Ascending aorta (tissue), 2 donors: ENCODE data around the gene ANKH. TPM values are rescaled to one million over a fixed set of nuclear protein-coding genes. Genes with fewer than 3 reads are reported as not detected.

ENCODE experiments used
- DNase-seq, 2 donors: peaks; one replicate each; pipeline ENCODE4 v3.0.0-alpha.2; 2019; ENCODE audit warnings: low spot score in 2 of 2
- H3K27ac ChIP-seq, 2 donors: fragments of 200-600 bp; sonication (generic); one replicate each; pipeline ENCODE4 v1.5.1; 2016 to 2017; ENCODE audit warnings: mild to moderate bottlenecking in 1 of 2
- H3K27me3 ChIP-seq: fragments of 200-600 bp; sonication (generic); one replicate; pipeline ENCODE4 v1.5.1; 2017
- H3K36me3 ChIP-seq, 2 donors: fragments of 200-600 bp; sonication (generic); one replicate each; pipeline ENCODE4 v1.5.1; 2016
- H3K4me1 ChIP-seq, 2 donors: fragments of 200-600 bp; sonication (generic); one replicate each; pipeline ENCODE4 v1.5.1; 2016 to 2017; ENCODE audit warnings: mild to moderate bottlenecking in 1 of 2
- H3K4me3 ChIP-seq, 2 donors: fragments of 200-600 bp; sonication (generic); one replicate each; pipeline ENCODE4 v1.5.1; 2016 to 2017; ENCODE audit warnings: mild to moderate bottlenecking in 1 of 2
- H3K9me3 ChIP-seq, 2 donors: fragments of 200-600 bp; sonication (generic); one replicate each; pipeline ENCODE4 v1.5.1; 2016
- intact Hi-C: fragments of 100-400 bp; cut with DNase I; formaldehyde crosslinking; loops from one replicate; pipeline ENCODE4 v1.15.1; 2023
- total RNA-seq: library from RNA; depleted of rRNA; stranded (reverse); fragments of >200 nt; gene quantifications from one replicate; pipeline ENCODE4 v1.1.0, GENCODE V29; 2016
- TF ChIP-seq, protein P1 (sequence below), 3 experiments: fragments of 200-600 bp in 2 of 3; fragments of 450-650 bp in 1 of 3; sonication (generic) in 2 of 3; IDR thresholded peaks; one replicate each; pipeline ENCODE4 v1.5.1; 2016 to 2019; ENCODE audit warnings: antibody characterized with exemption in 3 of 3, mild to moderate bottlenecking in 1 of 3, moderate library complexity in 1 of 3

The ANKH gene
- total RNA-seq, 1 donor from 2014 or later, result 388 TPM

DNA sequence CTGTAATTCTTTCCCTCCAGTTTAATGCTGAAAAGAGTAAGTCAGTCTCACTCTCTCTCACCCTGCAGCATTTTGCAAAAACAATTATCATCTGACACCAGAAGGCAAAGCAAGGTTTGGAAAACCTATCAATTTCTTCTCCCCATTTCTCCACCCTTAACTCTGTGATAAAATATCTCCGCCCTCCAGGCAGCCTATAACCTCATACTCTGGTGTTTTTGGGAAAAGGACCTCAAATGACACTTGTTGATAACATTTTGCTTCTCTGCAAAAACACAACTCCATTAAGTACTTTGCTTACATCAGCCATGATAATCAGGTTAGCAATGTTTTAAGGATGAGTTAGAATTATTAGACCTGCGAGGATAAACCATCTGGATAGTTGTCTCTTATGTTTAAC, 2.3 kb downstream of the ANKH start:
- peak overlapping the region; percentile 41 to 100 for H3K27ac ChIP-seq
- TF ChIP-seq, protein P1, sequence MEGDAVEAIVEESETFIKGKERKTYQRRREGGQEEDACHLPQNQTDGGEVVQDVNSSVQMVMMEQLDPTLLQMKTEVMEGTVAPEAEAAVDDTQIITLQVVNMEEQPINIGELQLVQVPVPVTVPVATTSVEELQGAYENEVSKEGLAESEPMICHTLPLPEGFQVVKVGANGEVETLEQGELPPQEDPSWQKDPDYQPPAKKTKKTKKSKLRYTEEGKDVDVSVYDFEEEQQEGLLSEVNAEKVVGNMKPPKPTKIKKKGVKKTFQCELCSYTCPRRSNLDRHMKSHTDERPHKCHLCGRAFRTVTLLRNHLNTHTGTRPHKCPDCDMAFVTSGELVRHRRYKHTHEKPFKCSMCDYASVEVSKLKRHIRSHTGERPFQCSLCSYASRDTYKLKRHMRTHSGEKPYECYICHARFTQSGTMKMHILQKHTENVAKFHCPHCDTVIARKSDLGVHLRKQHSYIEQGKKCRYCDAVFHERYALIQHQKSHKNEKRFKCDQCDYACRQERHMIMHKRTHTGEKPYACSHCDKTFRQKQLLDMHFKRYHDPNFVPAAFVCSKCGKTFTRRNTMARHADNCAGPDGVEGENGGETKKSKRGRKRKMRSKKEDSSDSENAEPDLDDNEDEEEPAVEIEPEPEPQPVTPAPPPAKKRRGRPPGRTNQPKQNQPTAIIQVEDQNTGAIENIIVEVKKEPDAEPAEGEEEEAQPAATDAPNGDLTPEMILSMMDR (IDR thresholded peaks at IDR 0.05), result no peak

DNA sequence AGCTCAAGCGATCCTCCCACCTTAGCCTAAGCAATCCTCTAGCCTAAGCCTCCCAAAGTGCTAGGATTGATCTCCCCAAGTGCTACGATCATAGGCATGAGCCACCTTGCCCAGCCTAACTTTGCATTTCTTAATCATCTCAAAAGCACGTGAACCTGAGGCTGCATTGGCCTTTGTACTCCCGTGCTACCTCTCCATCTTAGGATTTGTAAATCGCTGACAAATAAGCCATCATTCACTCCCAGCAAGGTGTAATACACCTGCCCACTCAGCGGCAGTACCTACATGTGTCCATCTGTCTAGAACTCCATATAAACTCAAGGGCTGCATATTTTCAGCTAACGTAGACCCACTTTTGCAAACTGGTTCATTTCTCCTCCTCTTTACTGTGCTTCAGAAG, 2.8 kb downstream of the ANKH start:
- Histone ChIP-seq H3K27me3 (no peaks in the 10 kb centered on the region), H3K27ac (no peak overlapping the region), H3K36me3 (no peaks in the 10 kb centered on the region), H3K4me3 (peak overlapping the region in 1 of 2 donors; percentile 98), H3K4me1 (peaks cover 0 to 14% of the 10 kb centered on the region in 2 donors), H3K9me3 (no peaks in the 10 kb centered on the region)
- intact Hi-C loops, result no loop called here
- no peak for DNase-seq
- TF ChIP-seq, protein P1 (IDR thresholded peaks at IDR 0.05), result no peak

More for the DNA sequence above, 2.3 kb downstream of the ANKH start:
- peak overlapping the region in 1 of 2 donors; percentile 98 for H3K4me3 ChIP-seq
- peaks cover 0 to 10% of the 10 kb centered on the region in 2 donors for H3K4me1 ChIP-seq
- no peaks in the 10 kb centered on the region for H3K36me3 ChIP-seq
- H3K9me3 ChIP-seq, result no peaks in the 10 kb centered on the region
- no peak for DNase-seq
- H3K27me3 ChIP-seq, result no peaks in the 10 kb centered on the region
- intact Hi-C loops, result no loop called here

DNA sequence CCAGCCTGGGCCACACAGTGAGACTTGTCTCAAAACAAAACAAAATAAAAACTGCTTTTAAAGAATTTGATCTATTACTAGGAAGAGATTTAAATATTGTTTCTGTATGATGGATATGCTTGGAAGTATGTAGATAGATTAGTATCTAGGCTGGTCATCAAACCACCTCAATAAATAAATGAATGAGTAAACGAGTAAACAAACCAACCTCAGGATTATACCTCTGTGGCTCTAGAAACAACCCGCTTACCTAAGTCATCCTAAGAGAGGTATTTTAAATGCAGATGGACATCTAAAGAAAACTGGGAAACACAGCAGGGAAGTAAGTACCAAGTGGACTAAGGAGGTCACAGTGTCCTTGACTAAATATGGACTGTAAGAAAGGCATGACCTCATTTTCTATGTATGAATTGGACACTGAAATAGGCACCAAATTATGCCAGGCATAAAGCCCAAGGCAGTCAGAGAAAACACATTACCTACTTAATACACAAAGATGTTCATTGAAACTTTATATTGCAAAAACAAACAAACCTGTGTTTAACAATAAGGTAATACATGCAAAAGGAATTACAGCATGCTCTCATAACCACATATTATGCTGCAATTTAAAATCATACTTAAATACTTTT, 7.3 kb downstream of the ANKH start:
- DNase-seq, result no peak
- Histone ChIP-seq H3K4me1 (peaks cover 6 to 33% of the 10 kb centered on the region in 2 donors), H3K36me3 (peaks cover 0 to 2% of the 10 kb centered on the region in 2 donors), H3K27me3 (no peaks in the 10 kb centered on the region), H3K9me3 (no peaks in the 10 kb centered on the region), H3K27ac (peak overlapping the region; percentile 72 to 74), H3K4me3 (peak overlapping the region in 1 of 2 donors; percentile 0)
- intact Hi-C loops, result no loop called here
- TF ChIP-seq, protein P1 (IDR thresholded peaks at IDR 0.05), result no peak

DNA sequence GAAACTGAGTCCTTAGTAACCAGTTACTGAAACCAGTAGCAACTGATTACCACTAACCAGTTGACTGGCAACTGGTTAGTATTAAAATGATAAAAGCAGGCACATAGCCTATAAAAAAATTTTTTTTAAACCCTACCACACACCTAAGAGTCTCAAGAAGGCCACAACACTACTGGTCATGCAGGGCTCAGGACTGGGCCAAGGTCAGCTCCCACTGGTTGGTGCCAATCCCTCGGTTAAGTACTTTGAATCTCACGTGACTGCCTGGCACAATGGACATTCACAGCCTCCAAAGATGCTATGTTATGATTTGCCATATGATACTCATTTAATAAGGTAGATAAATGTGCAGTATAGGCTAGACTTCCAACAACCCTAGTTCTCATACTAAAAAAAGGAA, 8.5 kb downstream of the ANKH start:
- no peaks in the 10 kb centered on the region for H3K27me3 ChIP-seq
- no peak overlapping the region for H3K4me3 ChIP-seq
- TF ChIP-seq, protein P1 (IDR thresholded peaks at IDR 0.05), result no peak
- H3K4me1 ChIP-seq, result peaks cover 6 to 33% of the 10 kb centered on the region in 2 donors
- H3K27ac ChIP-seq, result peak overlapping the region; percentile 18 to 58
- no peak for DNase-seq
- intact Hi-C loops, result no loop called here
- no peaks in the 10 kb centered on the region for H3K9me3 ChIP-seq
- H3K36me3 ChIP-seq, result peaks cover 0 to 4% of the 10 kb centered on the region in 2 donors

DNA sequence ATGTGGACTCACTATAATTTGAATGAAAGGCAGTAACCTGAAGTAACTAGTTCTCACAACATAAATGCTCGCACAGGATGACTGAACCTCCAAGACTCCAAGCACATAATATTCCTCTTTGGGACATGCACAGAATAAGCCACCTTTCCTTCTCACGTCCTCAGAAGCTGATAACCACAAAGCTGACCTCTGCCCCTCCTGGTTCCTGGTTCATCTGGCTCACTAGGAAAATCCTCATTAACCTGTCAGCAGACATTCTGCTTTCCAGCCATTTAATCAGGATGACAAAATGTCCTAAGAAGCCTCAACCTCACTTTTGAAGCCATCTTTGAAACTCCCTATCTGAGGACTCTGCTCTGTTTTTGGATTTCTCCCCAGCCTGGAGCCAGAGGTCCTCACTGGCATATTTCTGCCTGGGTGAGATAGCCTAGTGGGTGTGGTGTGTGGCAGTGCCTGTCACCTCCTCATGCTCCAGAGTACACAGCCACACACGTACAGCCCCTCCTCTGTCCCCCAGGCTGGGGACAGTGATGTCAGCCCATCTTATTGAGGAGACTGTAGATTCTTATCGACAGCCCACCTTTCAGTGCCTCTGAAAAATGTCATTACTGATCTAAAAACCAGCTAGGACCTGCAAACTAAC, 10.3 kb downstream of the ANKH start:
- Histone ChIP-seq H3K36me3 (peaks cover 0 to 4% of the 10 kb centered on the region in 2 donors), H3K4me1 (peaks cover 6 to 33% of the 10 kb centered on the region in 2 donors), H3K9me3 (no peaks in the 10 kb centered on the region), H3K27me3 (no peaks in the 10 kb centered on the region), H3K27ac (peak overlapping the region; percentile 15 to 58), H3K4me3 (no peak overlapping the region)
- intact Hi-C loops, result no loop called here
- DNase-seq, result no peak
- TF ChIP-seq, protein P1 (IDR thresholded peaks at IDR 0.05), result no peak
